ENCODE results near the gene GFAP.

The GFAP gene

GRCh38 chr17:44912763-44913544 lies 2.3 kb downstream of the GFAP start:
- no peak for TF ChIP-seq CTCF (conservative IDR thresholded peaks at IDR 0.05)
- no peak for TF ChIP-seq ZFX (IDR thresholded peaks at IDR 0.05)
- no peak overlapping the region for H3K27ac ChIP-seq

- no peak for TF ChIP-seq ZFX (IDR thresholded peaks at IDR 0.05)
- peak; percentile 61 for TF ChIP-seq CTCF (conservative IDR thresholded peaks at IDR 0.05)
Measured at GRCh38 chr17:44911133-44912001, 3.9 kb downstream of the GFAP start.

GRCh38 chr17:44910231-44911106 lies 4.8 kb downstream of the GFAP start:
- no peak for TF ChIP-seq CTCF (conservative IDR thresholded peaks at IDR 0.05)
- TF ChIP-seq ZFX (IDR thresholded peaks at IDR 0.05): no peak
- H3K27ac ChIP-seq: no peak overlapping the region

More at GRCh38 chr17:44911133-44912001, 3.9 kb downstream of the GFAP start:
- no peak overlapping the region for H3K27ac ChIP-seq

- no peak overlapping the region for H3K27ac ChIP-seq
- TF ChIP-seq CTCF (conservative IDR thresholded peaks at IDR 0.05): no peak
- TF ChIP-seq ZFX (IDR thresholded peaks at IDR 0.05): no peak
Measured at GRCh38 chr17:44909681-44910144, 5.6 kb downstream of the GFAP start.

- H3K27ac ChIP-seq: no peak overlapping the region
- TF ChIP-seq CTCF (conservative IDR thresholded peaks at IDR 0.05): no peak
- no peak for TF ChIP-seq ZFX (IDR thresholded peaks at IDR 0.05)
Measured at GRCh38 chr17:44908761-44909326, 6.5 kb downstream of the GFAP start.

GRCh38 chr17:44907729-44908470 lies 7.4 kb downstream of the GFAP start:
- no peak overlapping the region for H3K27ac ChIP-seq
- no peak for TF ChIP-seq ZFX (IDR thresholded peaks at IDR 0.05)
- TF ChIP-seq CTCF (conservative IDR thresholded peaks at IDR 0.05): no peak
